Testis (tissue), 2 donors: ENCODE data around the gene ZNRD2.
"Not testable (repeated sequence)": the region's sequence is repeated elsewhere in the genome, so short reads cannot be mapped to it uniquely, and the experiment has no call there.

ENCODE experiments used
- POLR2A ChIP-seq: fragments of 450-650 bp; IDR thresholded peaks from one replicate; pipeline ENCODE4 v1.6.1; 2017; ENCODE audit warnings: antibody characterized with exemption, mild to moderate bottlenecking, moderate library complexity
- TF ChIP-seq, protein P1 (sequence below), 3 experiments: fragments of 450-650 bp in 2 of 3; fragments of 200-600 bp in 1 of 3; sonication (generic) in 1 of 3; IDR thresholded peaks; one replicate each; pipeline ENCODE4 v1.5.1; 2016 to 2019; ENCODE audit warnings: antibody characterized with exemption in 3 of 3, mild to moderate bottlenecking in 2 of 3, moderate library complexity in 1 of 3

DNA sequence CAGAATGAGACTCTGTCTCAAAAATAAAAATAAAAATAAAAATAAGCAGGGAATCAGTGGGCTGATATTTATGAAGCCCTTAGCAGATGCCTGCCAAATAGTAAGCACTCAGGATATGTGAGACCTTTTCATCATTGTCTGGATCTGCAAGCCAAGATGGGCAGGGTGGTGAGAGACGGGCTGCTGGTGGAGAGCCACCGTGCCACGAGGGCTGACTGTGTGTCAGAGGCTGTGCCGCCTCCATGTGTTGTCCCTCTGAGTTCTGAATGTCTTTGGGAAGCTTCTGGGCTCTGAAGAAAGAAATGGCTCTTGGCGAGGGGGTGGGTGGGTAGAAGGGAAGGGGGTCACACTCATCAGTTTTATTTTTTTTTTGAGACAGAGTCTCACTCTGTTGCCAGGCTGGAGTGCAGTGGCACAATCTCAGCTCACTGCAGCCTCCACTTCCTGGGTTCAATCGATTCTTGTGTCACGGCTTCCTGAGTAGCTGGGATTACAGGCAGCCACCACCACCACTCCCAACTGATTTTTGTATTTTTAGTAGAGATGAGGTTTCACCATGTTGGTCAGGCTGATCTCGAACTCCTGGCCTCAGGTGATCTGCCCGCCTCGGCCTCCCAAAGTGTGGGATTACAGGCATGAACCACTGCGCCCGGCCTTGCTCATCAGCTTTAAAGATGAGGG is 5.3 kb upstream of the ZNRD2 start:
- TF ChIP-seq, protein P1, sequence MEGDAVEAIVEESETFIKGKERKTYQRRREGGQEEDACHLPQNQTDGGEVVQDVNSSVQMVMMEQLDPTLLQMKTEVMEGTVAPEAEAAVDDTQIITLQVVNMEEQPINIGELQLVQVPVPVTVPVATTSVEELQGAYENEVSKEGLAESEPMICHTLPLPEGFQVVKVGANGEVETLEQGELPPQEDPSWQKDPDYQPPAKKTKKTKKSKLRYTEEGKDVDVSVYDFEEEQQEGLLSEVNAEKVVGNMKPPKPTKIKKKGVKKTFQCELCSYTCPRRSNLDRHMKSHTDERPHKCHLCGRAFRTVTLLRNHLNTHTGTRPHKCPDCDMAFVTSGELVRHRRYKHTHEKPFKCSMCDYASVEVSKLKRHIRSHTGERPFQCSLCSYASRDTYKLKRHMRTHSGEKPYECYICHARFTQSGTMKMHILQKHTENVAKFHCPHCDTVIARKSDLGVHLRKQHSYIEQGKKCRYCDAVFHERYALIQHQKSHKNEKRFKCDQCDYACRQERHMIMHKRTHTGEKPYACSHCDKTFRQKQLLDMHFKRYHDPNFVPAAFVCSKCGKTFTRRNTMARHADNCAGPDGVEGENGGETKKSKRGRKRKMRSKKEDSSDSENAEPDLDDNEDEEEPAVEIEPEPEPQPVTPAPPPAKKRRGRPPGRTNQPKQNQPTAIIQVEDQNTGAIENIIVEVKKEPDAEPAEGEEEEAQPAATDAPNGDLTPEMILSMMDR (IDR thresholded peaks at IDR 0.05): not testable (repeated sequence)
- TF ChIP-seq POLR2A: not testable (repeated sequence)
